AG09309 (cell line): ENCODE results near the gene CEACAM21.

Experiments
- DNase-seq: peaks from one replicate; pipeline ENCODE4 v3.0.0-alpha.2; 2010; ENCODE audit warnings: low read depth
- H3K4me3 ChIP-seq: 2 replicates; pipeline ENCODE4 v1.5.1; 2011; ENCODE audit warnings: mild to moderate bottlenecking, low read depth, low read length, moderate library complexity; ENCODE audit not compliant: control insufficient read depth
- TF ChIP-seq, protein P1 (sequence below): IDR thresholded peaks from 2 replicates; pipeline ENCODE4 v1.5.1; 2011; ENCODE audit warnings: mild to moderate bottlenecking, low read depth, low read length, inconsistent platforms; ENCODE audit not compliant: insufficient read depth, control insufficient read depth; ENCODE audit errors: missing control alignments

Gene CEACAM21

GRCh38 chr19:41627966-41628675 is 52.2 kb downstream of the CEACAM21 start:
- DNase-seq = no peak
- H3K4me3 ChIP-seq = no peak overlapping the region
- TF ChIP-seq, protein P1, sequence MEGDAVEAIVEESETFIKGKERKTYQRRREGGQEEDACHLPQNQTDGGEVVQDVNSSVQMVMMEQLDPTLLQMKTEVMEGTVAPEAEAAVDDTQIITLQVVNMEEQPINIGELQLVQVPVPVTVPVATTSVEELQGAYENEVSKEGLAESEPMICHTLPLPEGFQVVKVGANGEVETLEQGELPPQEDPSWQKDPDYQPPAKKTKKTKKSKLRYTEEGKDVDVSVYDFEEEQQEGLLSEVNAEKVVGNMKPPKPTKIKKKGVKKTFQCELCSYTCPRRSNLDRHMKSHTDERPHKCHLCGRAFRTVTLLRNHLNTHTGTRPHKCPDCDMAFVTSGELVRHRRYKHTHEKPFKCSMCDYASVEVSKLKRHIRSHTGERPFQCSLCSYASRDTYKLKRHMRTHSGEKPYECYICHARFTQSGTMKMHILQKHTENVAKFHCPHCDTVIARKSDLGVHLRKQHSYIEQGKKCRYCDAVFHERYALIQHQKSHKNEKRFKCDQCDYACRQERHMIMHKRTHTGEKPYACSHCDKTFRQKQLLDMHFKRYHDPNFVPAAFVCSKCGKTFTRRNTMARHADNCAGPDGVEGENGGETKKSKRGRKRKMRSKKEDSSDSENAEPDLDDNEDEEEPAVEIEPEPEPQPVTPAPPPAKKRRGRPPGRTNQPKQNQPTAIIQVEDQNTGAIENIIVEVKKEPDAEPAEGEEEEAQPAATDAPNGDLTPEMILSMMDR = no peak
